Activated CD4-positive, alpha-beta memory T cell treated with anti-CD3 and anti-CD28 coated beads for 36 hours (primary cell): Measurements from ENCODE around the gene DTNA. TPM values are rescaled to one million over a fixed set of nuclear protein-coding genes. Genes with fewer than 3 reads are reported as not detected.

ENCODE experiments used
- CTCF ChIA-PET: fragments of 350-600 bp; sonication (Branson Sonifier 250); formaldehyde crosslinking; loops from one replicate; lab custom pipeline; 2021; ENCODE audit warnings: antibody characterized with exemption, inconsistent platforms; lab: Charles Lee
- POLR2A ChIA-PET: fragments of 350-600 bp; sonication (Branson Sonifier 250); formaldehyde crosslinking; loops from one replicate; lab custom pipeline; 2021; ENCODE audit warnings: antibody characterized with exemption; lab: Charles Lee
- DNase-seq: peaks from one replicate; pipeline ENCODE4 v3.0.0-alpha.2; 2020
- H3K27ac Mint-ChIP-seq: one replicate; pipeline ENCODE4 v1.8.0; 2021; ENCODE audit warnings: mixed read lengths
- H3K27me3 Mint-ChIP-seq: one replicate; pipeline ENCODE4 v1.8.0; 2021; ENCODE audit warnings: mixed read lengths
- H3K36me3 Mint-ChIP-seq: one replicate; pipeline ENCODE4 v1.8.0; 2021; ENCODE audit warnings: mixed read lengths
- H3K4me1 Mint-ChIP-seq: one replicate; pipeline ENCODE4 v1.8.0; 2021; ENCODE audit warnings: low read depth, mixed read lengths
- H3K4me3 Mint-ChIP-seq: one replicate; pipeline ENCODE4 v1.8.0; 2021; ENCODE audit warnings: mild to moderate bottlenecking, mixed read lengths
- H3K9me3 Mint-ChIP-seq: one replicate; pipeline ENCODE4 v1.8.0; 2021; ENCODE audit warnings: mixed read lengths
- intact Hi-C: fragments of 100-400 bp; cut with micrococcal nuclease; formaldehyde crosslinking; loops from one replicate; pipeline ENCODE4 v1.15.1; 2023
- total RNA-seq, 2 experiments: library from RNA; stranded (reverse); gene quantifications; one replicate each; pipeline ENCODE4 v1.2.3, GENCODE V29; 2021

Gene DTNA
- total RNA-seq, 2 experiments from 2014 or later = not detected

DNA sequence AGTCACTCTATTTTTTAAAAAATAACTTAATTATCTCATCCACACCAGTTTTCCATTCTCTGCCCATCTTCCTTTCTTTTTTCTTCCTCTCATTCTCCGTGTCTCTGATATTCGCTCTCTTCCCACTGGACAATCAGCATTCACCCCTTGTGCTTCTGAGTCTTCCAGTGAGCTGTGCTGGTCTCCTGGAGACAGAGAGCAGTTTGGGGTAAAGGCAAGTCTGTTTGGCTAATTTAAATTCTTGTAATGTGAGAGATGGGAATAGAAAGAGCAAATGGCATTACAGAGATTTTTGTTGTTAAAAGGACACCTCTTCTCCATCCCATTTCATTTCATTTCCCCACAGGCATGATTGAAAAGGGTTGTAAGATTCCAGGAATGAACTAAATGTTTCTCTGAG is 107.5 kb downstream of the DTNA start:
- intact Hi-C loops = no loop called here
- no peak for DNase-seq
- H3K4me1 Mint-ChIP-seq = no peaks in the 10 kb centered on the region
- ChIA-PET CTCF (no interaction called here), POLR2A (no interaction called here)
- peaks cover 14% of the 10 kb centered on the region for H3K27me3 Mint-ChIP-seq
- H3K4me3 Mint-ChIP-seq = no peak overlapping the region
- no peaks in the 10 kb centered on the region for H3K9me3 Mint-ChIP-seq
- no peaks in the 10 kb centered on the region for H3K36me3 Mint-ChIP-seq
- no peak overlapping the region for H3K27ac Mint-ChIP-seq

DNA sequence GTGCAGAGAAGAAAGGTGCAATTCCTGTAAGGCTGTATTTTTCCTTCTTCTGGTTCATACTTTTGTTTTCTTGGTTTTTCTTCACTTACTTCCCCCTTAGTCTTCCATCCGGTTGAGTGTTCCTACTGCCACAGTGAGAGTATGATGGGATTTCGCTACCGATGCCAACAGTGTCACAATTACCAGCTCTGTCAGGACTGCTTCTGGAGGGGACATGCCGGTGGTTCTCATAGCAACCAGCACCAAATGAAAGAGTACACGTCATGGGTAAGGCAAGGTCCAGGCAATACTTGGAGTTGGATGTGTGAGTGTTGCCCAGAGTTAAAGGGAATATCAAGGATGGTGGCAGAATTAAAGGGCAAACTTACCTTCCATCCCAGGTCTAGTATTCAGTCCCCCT is 108.0 kb downstream of the DTNA start:
- intact Hi-C loops = no loop called here

DNA sequence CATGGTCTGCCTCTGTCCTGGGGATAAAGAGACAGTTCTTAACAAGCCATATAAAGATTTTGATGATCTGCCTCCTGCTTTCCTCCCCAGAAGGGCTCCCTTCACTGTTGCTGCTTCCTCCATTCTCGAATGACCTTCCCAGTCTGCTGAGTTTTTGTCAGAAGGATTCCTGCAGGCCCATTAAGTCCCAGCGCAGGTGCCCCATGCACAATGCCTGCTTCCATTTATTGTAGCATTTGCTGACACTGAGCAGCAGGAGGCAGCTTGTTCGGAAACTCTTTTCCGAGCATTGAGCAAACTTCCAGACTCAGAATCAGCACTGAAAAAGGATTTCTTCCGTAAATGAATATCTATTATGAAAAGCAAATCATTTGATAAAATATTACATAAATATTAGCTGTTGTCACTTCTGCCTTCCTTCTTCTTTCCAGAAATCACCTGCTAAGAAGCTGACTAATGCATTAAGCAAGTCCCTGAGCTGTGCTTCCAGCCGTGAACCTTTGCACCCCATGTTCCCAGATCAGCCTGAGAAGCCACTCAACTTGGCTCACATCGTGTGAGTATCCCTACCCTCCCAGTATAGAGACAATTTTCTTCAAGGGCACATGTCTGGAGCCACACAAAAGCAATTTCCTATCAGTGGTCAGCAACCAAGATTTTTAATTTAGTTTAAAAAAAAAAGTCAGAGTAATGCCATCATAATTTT is 110.4 kb downstream of the DTNA start:
- no peaks in the 10 kb centered on the region for H3K9me3 Mint-ChIP-seq
- H3K4me1 Mint-ChIP-seq = no peaks in the 10 kb centered on the region
- no peak overlapping the region for H3K4me3 Mint-ChIP-seq
- POLR2A ChIA-PET = no interaction called here
- no peak overlapping the region for H3K27ac Mint-ChIP-seq
- intact Hi-C loops = no loop called here
- DNase-seq = no peak
- H3K36me3 Mint-ChIP-seq = no peaks in the 10 kb centered on the region
- peaks cover 17% of the 10 kb centered on the region for H3K27me3 Mint-ChIP-seq
- CTCF ChIA-PET = no interaction called here

More for the DNA sequence above, 108.0 kb downstream of the DTNA start:
- H3K4me3 Mint-ChIP-seq = no peak overlapping the region
- H3K27me3 Mint-ChIP-seq = peaks cover 14% of the 10 kb centered on the region
- H3K9me3 Mint-ChIP-seq = no peaks in the 10 kb centered on the region
- no peaks in the 10 kb centered on the region for H3K4me1 Mint-ChIP-seq
- no peak for DNase-seq
- ChIA-PET CTCF (no interaction called here), POLR2A (no interaction called here)
- H3K36me3 Mint-ChIP-seq = no peaks in the 10 kb centered on the region
- H3K27ac Mint-ChIP-seq = no peak overlapping the region

DNA sequence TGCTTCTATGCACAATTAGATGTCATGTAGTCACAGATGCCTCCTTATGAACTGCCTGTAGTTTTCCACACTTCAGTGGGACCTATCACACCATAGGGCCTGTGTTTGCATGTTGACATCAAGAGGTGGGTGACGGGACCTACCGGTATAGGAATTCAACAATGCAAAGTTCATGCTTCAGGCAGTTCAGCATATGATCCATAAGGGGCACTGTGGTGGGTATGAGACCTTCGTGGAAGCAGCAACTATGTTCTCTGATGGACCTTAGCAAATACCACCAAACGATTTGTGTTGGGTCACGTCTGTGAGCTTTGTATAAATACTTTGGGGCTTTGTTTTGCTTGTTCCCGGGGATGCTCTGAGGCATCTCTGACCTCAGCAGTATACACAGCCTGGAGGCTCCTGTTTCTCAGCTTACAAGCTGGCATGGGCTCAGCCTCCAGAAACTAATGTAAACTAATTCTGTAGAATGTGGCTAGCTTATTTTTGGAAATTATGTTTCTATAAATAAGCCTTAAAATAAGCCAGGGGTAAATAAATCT is 111.6 kb downstream of the DTNA start:
- no peaks in the 10 kb centered on the region for H3K9me3 Mint-ChIP-seq
- POLR2A ChIA-PET = no interaction called here
- DNase-seq = no peak
- H3K27me3 Mint-ChIP-seq = peaks cover 18% of the 10 kb centered on the region
- H3K4me1 Mint-ChIP-seq = no peaks in the 10 kb centered on the region
- H3K36me3 Mint-ChIP-seq = no peaks in the 10 kb centered on the region
- H3K4me3 Mint-ChIP-seq = no peak overlapping the region
- no peak overlapping the region for H3K27ac Mint-ChIP-seq
- CTCF ChIA-PET = no interaction called here
- intact Hi-C loops = no loop called here

DNA sequence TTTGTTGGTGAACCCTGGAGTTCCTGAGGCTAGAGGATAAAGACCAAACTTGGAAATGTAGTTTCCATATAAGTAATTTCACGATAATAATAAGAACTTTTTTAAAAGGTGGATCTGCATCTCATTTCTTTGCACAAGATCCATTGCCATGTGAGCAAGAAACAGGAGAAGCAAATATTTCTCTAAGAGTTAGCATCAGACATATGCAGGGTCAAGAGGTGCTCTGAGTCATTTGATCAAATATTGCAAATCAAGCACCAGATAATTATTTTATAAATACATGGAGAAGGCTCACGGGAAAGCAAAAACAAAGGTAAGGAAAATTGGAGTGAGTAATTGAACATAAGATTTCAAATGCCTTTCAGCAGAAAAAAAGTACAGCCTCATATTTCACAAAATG is 118.0 kb downstream of the DTNA start:
- Mint-ChIP-seq H3K4me1 (no peaks in the 10 kb centered on the region), H3K27ac (no peak overlapping the region), H3K36me3 (no peaks in the 10 kb centered on the region), H3K4me3 (no peak overlapping the region), H3K9me3 (no peaks in the 10 kb centered on the region), H3K27me3 (peaks cover 21% of the 10 kb centered on the region)
- CTCF ChIA-PET = interaction anchor here (1.1 kb wide), 1 partner anchor 40 kb away, joined by 3 read pairs; no protein-coding TSS in a partner anchor
- intact Hi-C loops = no loop called here
- no peak for DNase-seq
- POLR2A ChIA-PET = no interaction called here

DNA sequence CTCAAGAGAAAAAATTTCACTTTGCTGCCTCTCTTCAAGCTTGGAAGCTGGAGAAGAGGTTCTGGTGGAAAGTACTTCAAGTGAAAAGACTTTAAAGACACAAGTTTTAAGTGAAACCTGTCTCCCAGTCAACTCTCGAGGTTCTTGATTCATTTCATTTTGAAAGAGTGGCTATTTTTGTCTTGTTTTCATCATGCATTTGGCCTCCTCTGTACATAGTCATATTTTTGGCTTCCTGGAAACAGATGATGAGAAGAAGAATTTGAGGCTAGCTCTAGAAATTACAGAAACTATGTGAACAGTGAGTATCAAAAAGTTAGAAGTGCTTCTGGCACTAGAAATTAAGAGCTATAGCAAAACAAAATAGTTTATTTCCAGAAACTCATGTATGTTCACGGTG is 124.8 kb downstream of the DTNA start:
- intact Hi-C loops = loop anchor here (1.0 kb wide), 1 partner anchor 25 kb away; no protein-coding TSS in a partner anchor
- no peak overlapping the region for H3K4me3 Mint-ChIP-seq
- no peaks in the 10 kb centered on the region for H3K36me3 Mint-ChIP-seq

DNA sequence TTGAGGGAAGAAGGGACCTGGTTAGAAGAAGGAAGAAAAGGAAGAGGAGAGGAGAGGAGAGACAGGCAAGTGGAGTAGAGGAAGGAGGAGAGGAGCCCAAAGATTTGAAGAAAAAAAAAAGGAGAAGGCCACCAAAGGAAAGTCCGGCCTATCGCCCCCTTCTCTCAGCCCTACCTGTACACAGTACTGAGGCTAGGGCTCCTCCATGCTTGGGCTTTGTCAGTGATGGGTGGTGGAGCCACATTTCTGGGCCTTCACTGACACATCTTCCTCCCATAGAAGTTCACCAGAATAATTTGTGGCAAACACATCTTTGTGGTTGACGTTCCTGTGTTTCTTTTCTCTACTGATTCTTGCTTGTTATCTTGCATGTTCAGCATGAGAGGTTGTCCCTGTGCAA is 125.4 kb downstream of the DTNA start:
- intact Hi-C loops = loop anchor here (1.0 kb wide), 1 partner anchor 25 kb away; no protein-coding TSS in a partner anchor
- Mint-ChIP-seq H3K27me3 (peaks cover 14% of the 10 kb centered on the region), H3K4me1 (peaks cover 16% of the 10 kb centered on the region), H3K9me3 (peaks cover 2% of the 10 kb centered on the region), H3K4me3 (no peak overlapping the region), H3K27ac (peak overlapping the region; percentile 19), H3K36me3 (no peaks in the 10 kb centered on the region)
- no peak for DNase-seq
- ChIA-PET CTCF (interaction anchor here (0.6 kb wide), 2 partner anchors 37 to 174 kb away, joined by 3 read pairs; no protein-coding TSS in a partner anchor), POLR2A (no interaction called here)

More for the DNA sequence above, 124.8 kb downstream of the DTNA start:
- Mint-ChIP-seq H3K27ac (peak overlapping the region; percentile 14), H3K27me3 (peaks cover 15% of the 10 kb centered on the region), H3K9me3 (peaks cover 2% of the 10 kb centered on the region), H3K4me1 (peaks cover 16% of the 10 kb centered on the region)
- DNase-seq = no peak
- CTCF ChIA-PET = interaction anchor here (0.6 kb wide), 2 partner anchors 36 to 173 kb away, joined by 3 read pairs; no protein-coding TSS in a partner anchor
- POLR2A ChIA-PET = no interaction called here

DNA sequence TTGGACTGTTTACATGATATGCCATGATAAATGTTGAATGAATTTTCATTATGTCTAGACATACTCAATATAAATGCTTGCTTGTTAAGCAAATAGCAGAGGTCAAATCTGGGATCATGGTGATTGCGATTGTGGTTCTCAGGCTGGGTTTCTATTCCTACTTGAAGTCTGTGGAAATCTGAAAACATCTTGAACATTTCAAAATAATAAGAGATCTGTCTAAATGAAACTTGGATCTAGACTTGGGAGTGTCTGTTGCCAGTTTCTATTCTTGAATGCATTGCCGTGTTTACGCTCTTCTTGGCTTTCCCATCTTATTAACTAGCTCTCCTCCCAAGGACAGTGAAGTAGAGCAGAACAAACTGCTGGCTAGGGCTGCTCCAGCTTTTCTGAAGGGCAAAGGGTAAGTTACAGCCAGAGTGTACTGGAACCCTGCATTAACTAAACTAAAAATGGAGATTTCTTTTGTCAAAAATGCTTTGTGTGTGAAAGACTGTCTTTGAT is 127.7 kb downstream of the DTNA start:
- Mint-ChIP-seq H3K4me3 (no peak overlapping the region), H3K36me3 (no peaks in the 10 kb centered on the region), H3K27ac (no peak overlapping the region), H3K4me1 (peaks cover 16% of the 10 kb centered on the region), H3K9me3 (peaks cover 2% of the 10 kb centered on the region), H3K27me3 (peaks cover 8% of the 10 kb centered on the region)
- intact Hi-C loops = no loop called here
- no peak for DNase-seq
- ChIA-PET CTCF (no interaction called here), POLR2A (no interaction called here)

DNA sequence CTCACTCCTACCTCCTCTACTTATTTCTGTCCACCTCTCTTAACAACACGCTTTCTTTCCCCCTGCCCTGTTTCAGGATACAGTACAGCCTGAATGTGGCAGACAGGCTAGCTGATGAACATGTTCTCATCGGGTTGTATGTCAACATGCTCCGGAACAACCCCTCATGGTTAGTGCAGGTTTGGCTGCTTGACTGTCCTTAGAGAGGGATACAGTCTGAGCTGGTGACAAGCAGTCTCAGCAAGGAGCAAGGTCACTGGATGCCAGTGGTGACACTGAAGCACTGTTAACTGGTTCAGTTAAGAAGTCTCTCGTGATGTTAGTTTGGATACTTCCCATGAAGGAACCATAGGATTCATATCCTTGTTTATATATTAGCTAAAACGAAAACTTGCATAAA is 128.6 kb downstream of the DTNA start:
- H3K4me1 Mint-ChIP-seq = peaks cover 16% of the 10 kb centered on the region
- no peak overlapping the region for H3K27ac Mint-ChIP-seq
- no peaks in the 10 kb centered on the region for H3K36me3 Mint-ChIP-seq
- intact Hi-C loops = no loop called here
- no peak for DNase-seq
- ChIA-PET CTCF (no interaction called here), POLR2A (no interaction called here)
- H3K9me3 Mint-ChIP-seq = peaks cover 2% of the 10 kb centered on the region
- H3K4me3 Mint-ChIP-seq = no peak overlapping the region
- peaks cover 8% of the 10 kb centered on the region for H3K27me3 Mint-ChIP-seq

DNA sequence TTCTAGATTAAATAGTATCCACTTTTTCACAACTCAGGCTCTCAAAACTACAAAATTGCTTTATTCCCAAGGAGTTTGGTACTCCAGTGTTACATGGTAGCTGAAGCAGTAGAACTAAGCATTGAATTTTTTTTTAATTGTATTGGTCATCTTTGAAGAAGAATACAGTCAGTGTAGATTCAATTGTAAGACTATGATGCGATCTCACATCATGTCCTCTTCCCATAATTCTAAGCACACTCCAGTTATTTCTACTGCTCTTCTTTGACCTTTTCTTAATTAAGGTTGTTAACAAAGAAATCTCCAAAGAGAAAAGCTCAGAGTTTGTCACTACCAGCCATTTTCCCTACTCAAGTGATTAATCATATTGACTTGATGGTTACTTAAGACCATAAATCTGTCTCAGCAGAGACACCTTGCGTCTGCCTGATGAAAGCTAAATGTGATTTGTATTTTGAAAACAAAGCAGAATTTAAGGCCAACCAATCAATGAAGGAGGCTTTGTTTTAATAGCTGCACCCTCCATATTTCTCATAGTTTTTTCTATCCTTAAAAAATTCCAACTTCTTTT is 130.2 kb downstream of the DTNA start:
- peaks cover 7% of the 10 kb centered on the region for H3K4me1 Mint-ChIP-seq
- peaks cover 8% of the 10 kb centered on the region for H3K27me3 Mint-ChIP-seq
- no peak overlapping the region for H3K27ac Mint-ChIP-seq
- POLR2A ChIA-PET = no interaction called here
- no peak for DNase-seq
- H3K4me3 Mint-ChIP-seq = no peak overlapping the region
- intact Hi-C loops = no loop called here
- no peaks in the 10 kb centered on the region for H3K36me3 Mint-ChIP-seq
- CTCF ChIA-PET = interaction anchor here (1.5 kb wide), 1 partner anchor 179 kb away, joined by 4 read pairs; no protein-coding TSS in a partner anchor
- H3K9me3 Mint-ChIP-seq = no peaks in the 10 kb centered on the region

DNA sequence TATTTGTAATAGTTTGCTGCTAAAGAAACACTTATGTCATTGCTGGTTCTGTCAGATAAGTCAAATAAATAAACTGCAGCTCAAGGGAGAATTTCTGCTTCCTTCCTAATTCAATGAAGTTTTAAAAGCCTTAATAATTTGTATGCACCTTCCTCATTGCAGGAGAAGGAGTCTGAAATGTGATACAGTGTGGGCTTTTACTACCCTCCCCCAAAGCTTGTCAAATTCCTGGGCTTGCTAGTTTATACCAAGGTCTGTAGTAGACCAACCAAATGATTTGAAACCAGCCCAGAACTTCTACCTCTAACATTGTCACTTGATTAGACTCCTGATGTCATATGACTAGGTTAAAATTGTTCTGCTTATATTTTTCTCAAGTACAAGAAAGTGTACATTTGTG is 131.8 kb downstream of the DTNA start:
- DNase-seq = no peak
- no peaks in the 10 kb centered on the region for H3K4me1 Mint-ChIP-seq
- CTCF ChIA-PET = interaction anchor here (1.5 kb wide), 1 partner anchor 180 kb away, joined by 4 read pairs; no protein-coding TSS in a partner anchor
- no peak overlapping the region for H3K27ac Mint-ChIP-seq
- H3K27me3 Mint-ChIP-seq = peaks cover 5% of the 10 kb centered on the region
- no peaks in the 10 kb centered on the region for H3K9me3 Mint-ChIP-seq
- POLR2A ChIA-PET = no interaction called here
- no peak overlapping the region for H3K4me3 Mint-ChIP-seq
- intact Hi-C loops = no loop called here
- H3K36me3 Mint-ChIP-seq = no peaks in the 10 kb centered on the region

DNA sequence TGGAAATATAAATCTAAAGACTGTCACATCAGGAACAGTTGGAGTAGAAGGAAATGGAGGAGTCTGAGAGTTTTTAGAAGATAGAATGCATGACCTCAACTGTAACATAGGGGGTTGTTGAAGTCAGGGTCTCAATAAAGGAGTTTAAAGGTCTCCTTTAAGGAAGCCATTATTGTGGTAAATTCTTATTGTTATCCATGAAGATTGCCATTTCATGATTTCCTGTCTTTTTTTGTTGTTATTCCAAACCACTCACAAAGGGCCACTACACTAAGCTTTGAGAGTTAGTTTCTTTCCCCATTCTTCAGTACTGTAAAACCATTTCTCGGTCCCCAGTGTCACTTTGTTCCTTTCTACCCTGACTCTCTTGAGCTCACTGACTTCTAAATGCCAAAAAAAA is 134.0 kb downstream of the DTNA start:
- H3K36me3 Mint-ChIP-seq = no peaks in the 10 kb centered on the region
- H3K4me1 Mint-ChIP-seq = no peaks in the 10 kb centered on the region
- no peak overlapping the region for H3K4me3 Mint-ChIP-seq
- ChIA-PET CTCF (no interaction called here), POLR2A (no interaction called here)
- H3K27me3 Mint-ChIP-seq = peaks cover 19% of the 10 kb centered on the region
- H3K9me3 Mint-ChIP-seq = no peaks in the 10 kb centered on the region
- H3K27ac Mint-ChIP-seq = no peak overlapping the region
- intact Hi-C loops = no loop called here
- DNase-seq = no peak
